ENCODE results near the gene MAEL.
A peak's percentile ranks its signal among the peaks of the same experiment; 100 is the strongest.

MAEL gene

GRCh38 chr1:166975361-166976129, 13.5 kb upstream of the MAEL start, which contains the start of gene ILDR2:
Gene ILDR2 (minus strand): TSS chr1:166975540. CDS start chr1:166975268, 272 bp downstream.
- TF ChIP-seq, protein P1, sequence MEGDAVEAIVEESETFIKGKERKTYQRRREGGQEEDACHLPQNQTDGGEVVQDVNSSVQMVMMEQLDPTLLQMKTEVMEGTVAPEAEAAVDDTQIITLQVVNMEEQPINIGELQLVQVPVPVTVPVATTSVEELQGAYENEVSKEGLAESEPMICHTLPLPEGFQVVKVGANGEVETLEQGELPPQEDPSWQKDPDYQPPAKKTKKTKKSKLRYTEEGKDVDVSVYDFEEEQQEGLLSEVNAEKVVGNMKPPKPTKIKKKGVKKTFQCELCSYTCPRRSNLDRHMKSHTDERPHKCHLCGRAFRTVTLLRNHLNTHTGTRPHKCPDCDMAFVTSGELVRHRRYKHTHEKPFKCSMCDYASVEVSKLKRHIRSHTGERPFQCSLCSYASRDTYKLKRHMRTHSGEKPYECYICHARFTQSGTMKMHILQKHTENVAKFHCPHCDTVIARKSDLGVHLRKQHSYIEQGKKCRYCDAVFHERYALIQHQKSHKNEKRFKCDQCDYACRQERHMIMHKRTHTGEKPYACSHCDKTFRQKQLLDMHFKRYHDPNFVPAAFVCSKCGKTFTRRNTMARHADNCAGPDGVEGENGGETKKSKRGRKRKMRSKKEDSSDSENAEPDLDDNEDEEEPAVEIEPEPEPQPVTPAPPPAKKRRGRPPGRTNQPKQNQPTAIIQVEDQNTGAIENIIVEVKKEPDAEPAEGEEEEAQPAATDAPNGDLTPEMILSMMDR (IDR thresholded peaks at IDR 0.05; ENCODE audit: borderline replicate concordance, control extremely low read depth, extremely low read depth, insufficient read depth, missing control alignments) = peak; percentile 45
- DNase-seq (ENCODE audit: low spot score) = peak; percentile 78
- in situ Hi-C loops (cut with MboI; ENCODE audit: low sequenced_read_pairs, unreplicated experiment) = no loop called here

DNA sequence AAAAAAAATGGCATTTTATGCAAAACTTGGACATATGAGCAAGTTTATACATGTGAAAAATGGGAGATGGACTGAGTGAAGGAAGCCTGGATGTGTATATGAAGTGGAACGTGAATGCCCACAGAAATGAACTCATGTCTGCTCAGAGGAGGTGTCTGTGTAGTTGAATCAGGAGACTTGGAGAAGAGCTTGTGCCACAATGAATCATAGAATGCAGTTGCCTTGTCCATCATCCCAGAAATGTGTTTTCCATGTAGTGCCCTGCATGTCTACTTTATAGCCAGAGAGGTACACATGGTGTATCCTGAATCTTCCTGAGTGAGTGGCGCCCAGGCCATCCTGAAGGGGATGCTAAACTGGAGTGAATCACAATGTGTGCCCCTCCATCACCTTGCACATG, 11.1 kb upstream of the MAEL start:
- DNase-seq (ENCODE audit: low spot score) = no peak
- TF ChIP-seq, protein P1 (IDR thresholded peaks at IDR 0.05; ENCODE audit: borderline replicate concordance, control extremely low read depth, extremely low read depth, insufficient read depth, missing control alignments) = no peak

GRCh38 chr1:166978821-166979220, 10.3 kb upstream of the MAEL start:
- DNase-seq (ENCODE audit: low spot score) = peak; percentile 21
- TF ChIP-seq, protein P1 (IDR thresholded peaks at IDR 0.05; ENCODE audit: borderline replicate concordance, control extremely low read depth, extremely low read depth, insufficient read depth, missing control alignments) = no peak
- in situ Hi-C loops (cut with MboI; ENCODE audit: low sequenced_read_pairs, unreplicated experiment) = no loop called here

More for the DNA sequence above, 11.1 kb upstream of the MAEL start:
- in situ Hi-C loops (cut with MboI; ENCODE audit: low sequenced_read_pairs, unreplicated experiment) = no loop called here

- DNase-seq (ENCODE audit: low spot score) = no peak
- in situ Hi-C loops (cut with MboI; ENCODE audit: low sequenced_read_pairs, unreplicated experiment) = loop anchor here (10.0 kb wide), 1 partner anchor 74 kb away; no protein-coding TSS in a partner anchor
- TF ChIP-seq, protein P1 (IDR thresholded peaks at IDR 0.05; ENCODE audit: borderline replicate concordance, control extremely low read depth, extremely low read depth, insufficient read depth, missing control alignments) = no peak
Measured at GRCh38 chr1:166980383-166980782, 8.7 kb upstream of the MAEL start.

DNA sequence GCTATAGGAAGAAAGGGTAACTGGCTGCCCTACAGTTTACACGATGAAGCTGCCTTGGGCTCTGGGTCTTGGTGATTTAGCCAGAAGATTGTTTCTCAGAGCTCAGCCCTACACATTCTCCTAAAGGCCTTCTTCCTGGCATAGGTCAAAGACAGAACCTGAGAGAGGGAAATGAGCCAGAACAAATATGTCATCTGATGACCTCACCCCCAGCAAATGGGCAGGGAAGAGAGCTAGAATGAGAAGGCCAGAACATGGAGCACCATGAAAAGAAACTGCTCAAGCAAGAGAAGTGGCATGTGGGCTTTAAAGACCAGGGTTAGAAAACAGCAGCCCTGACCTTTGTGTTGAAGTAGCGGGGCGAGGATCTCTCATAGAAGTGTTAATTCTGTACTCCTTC, 8.3 kb upstream of the MAEL start:
- TF ChIP-seq, protein P1 (IDR thresholded peaks at IDR 0.05; ENCODE audit: borderline replicate concordance, control extremely low read depth, extremely low read depth, insufficient read depth, missing control alignments) = no peak
- in situ Hi-C loops (cut with MboI; ENCODE audit: low sequenced_read_pairs, unreplicated experiment) = loop anchor here (10.0 kb wide), 1 partner anchor 74 kb away; no protein-coding TSS in a partner anchor
- no peak for DNase-seq (ENCODE audit: low spot score)

DNA sequence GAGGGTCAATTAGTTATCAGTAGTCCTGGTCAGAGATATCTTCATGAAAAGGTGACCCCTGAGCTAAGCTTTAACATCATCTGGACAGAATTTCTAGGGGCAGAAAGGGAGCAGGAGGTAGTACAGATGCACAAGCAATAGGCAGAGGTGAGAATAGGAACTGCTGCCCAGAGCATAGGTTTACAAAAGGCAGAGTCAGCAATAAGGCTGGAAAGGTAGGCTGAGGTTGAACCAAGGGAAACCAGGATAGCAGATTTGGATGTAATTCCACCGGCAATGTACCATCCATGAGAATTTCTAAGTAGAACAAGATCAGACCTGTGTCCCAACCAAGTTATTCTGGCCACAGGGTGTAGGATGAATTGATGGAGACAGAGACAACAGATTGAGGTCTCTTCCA, 7.5 kb upstream of the MAEL start:
- no peak for DNase-seq (ENCODE audit: low spot score)
- in situ Hi-C loops (cut with MboI; ENCODE audit: low sequenced_read_pairs, unreplicated experiment) = loop anchor here (10.0 kb wide), 1 partner anchor 73 kb away; no protein-coding TSS in a partner anchor
- TF ChIP-seq, protein P1 (IDR thresholded peaks at IDR 0.05; ENCODE audit: borderline replicate concordance, control extremely low read depth, extremely low read depth, insufficient read depth, missing control alignments) = no peak

Measured in GM13976 (cell line).